Thymus (tissue), 11 donors: ENCODE measurements around the gene CBL. TPM values are rescaled to one million over a fixed set of nuclear protein-coding genes. Genes with fewer than 3 reads are reported as not detected.
A peak's percentile ranks its signal among the peaks of the same experiment; 100 is the strongest.

Experiments
- DNase-seq, 9 donors: peaks; one replicate each; pipeline ENCODE4 v3.0.0-alpha.2; 2013; ENCODE audit warnings: low spot score in 9 of 9, low read depth in 6 of 9, missing footprints in 1 of 9
- H3K27ac ChIP-seq, 2 donors: one replicate each; pipeline ENCODE4 v1.5.1; 2013; ENCODE audit warnings: control low read depth in 1 of 2, low read depth in 1 of 2, low read length in 1 of 2, mild to moderate bottlenecking in 1 of 2, moderate library complexity in 1 of 2
- H3K27me3 ChIP-seq, 2 donors: one replicate each; pipeline ENCODE4 v1.5.1; 2013; ENCODE audit warnings: low read length in 1 of 2; ENCODE audit not compliant: control insufficient read depth in 2 of 2, insufficient read depth in 1 of 2
- H3K36me3 ChIP-seq, 2 donors: one replicate each; pipeline ENCODE4 v1.5.1; 2013; ENCODE audit warnings: low read length in 1 of 2, mild to moderate bottlenecking in 1 of 2, moderate library complexity in 1 of 2; ENCODE audit not compliant: control insufficient read depth in 2 of 2, insufficient read depth in 2 of 2
- H3K4me1 ChIP-seq, 2 donors: one replicate each; pipeline ENCODE4 v1.5.1; 2013; ENCODE audit warnings: low read length in 2 of 2; ENCODE audit not compliant: control insufficient read depth in 2 of 2, insufficient read depth in 2 of 2
- H3K4me3 ChIP-seq, 2 donors: one replicate each; pipeline ENCODE4 v1.5.1; 2013; ENCODE audit warnings: low read length in 2 of 2, control low read depth in 1 of 2, mild to moderate bottlenecking in 1 of 2
- H3K9me3 ChIP-seq, 2 donors: one replicate each; pipeline ENCODE4 v1.5.1; 2013; ENCODE audit warnings: low read length in 1 of 2, mild to moderate bottlenecking in 1 of 2; ENCODE audit not compliant: control insufficient read depth in 2 of 2, insufficient read depth in 1 of 2
- WGBS: extraction: QIAGEN DNeasy Blood & Tissue Kit; methylation state at CpG from one replicate; pipeline ENCODE4 v1.1.7; 2013; 5-methylcytosine and 5-hydroxymethylcytosine counted together
- polyA plus RNA-seq: library from polyadenylated mRNA; stranded (reverse); fragments of 200-250 nt; gene quantifications from one replicate; pipeline ENCODE4 v1.2.3, GENCODE V29; 2013
- total RNA-seq: library from RNA; stranded (reverse); fragments of 120-200 nt; gene quantifications from one replicate; pipeline ENCODE4 v1.2.4, GENCODE V29; 2013
- donor health status: healthy.

CBL gene
- total and polyA plus RNA-seq, 2 donors = 9.2 to 21.9 TPM

GRCh38 chr11:119320240-119320775, 114.2 kb downstream of the CBL start:
- Histone ChIP-seq H3K4me3 (peak overlapping the region in 1 of 2 donors; percentile 60), H3K9me3 (peaks cover 0 to 13% of the 10 kb centered on the region in 2 donors), H3K36me3 (no peaks in the 10 kb centered on the region), H3K4me1 (peaks cover 27 to 63% of the 10 kb centered on the region in 2 donors), H3K27ac (peak overlapping the region; percentile 58 to 85), H3K27me3 (peaks cover 42 to 63% of the 10 kb centered on the region in 2 donors)
- 57% methylated on average over 17 of the region's 17 CpGs for WGBS
- no peak for DNase-seq

- Histone ChIP-seq H3K9me3 (peaks cover 0 to 7% of the 10 kb centered on the region in 2 donors), H3K4me3 (peak overlapping the region; percentile 44 to 60), H3K27me3 (peaks cover 36 to 56% of the 10 kb centered on the region in 2 donors), H3K27ac (peak overlapping the region; percentile 58 to 85), H3K36me3 (no peaks in the 10 kb centered on the region), H3K4me1 (peaks cover 24 to 57% of the 10 kb centered on the region in 2 donors)
- peak in 2 of 9 donors; percentile 56 to 75 for DNase-seq
- 4% methylated on average over 60 of the region's 60 CpGs for WGBS
Observed at GRCh38 chr11:119320776-119321524, 114.8 kb downstream of the CBL start.

- H3K4me1 ChIP-seq = peaks cover 15 to 45% of the 10 kb centered on the region in 2 donors
- DNase-seq = no peak
- no peak overlapping the region for H3K27ac ChIP-seq
- no peaks in the 10 kb centered on the region for H3K36me3 ChIP-seq
- WGBS = 78% methylated on average over 6 of the region's 6 CpGs
- no peaks in the 10 kb centered on the region for H3K9me3 ChIP-seq
- peaks cover 23 to 42% of the 10 kb centered on the region in 2 donors for H3K27me3 ChIP-seq
- no peak overlapping the region for H3K4me3 ChIP-seq
Observed at GRCh38 chr11:119322360-119322739, 116.2 kb downstream of the CBL start.

- Histone ChIP-seq H3K36me3 (no peaks in the 10 kb centered on the region), H3K9me3 (no peaks in the 10 kb centered on the region), H3K27ac (no peak overlapping the region), H3K4me1 (peaks cover 13 to 38% of the 10 kb centered on the region in 2 donors), H3K27me3 (peaks cover 17 to 35% of the 10 kb centered on the region in 2 donors), H3K4me3 (no peak overlapping the region)
- DNase-seq = no peak
- WGBS = 94% methylated on average over 19 of the region's 20 CpGs
Observed at GRCh38 chr11:119322921-119323531, 116.9 kb downstream of the CBL start.

GRCh38 chr11:119323532-119324033, 117.4 kb downstream of the CBL start:
- no peak overlapping the region for H3K4me3 ChIP-seq
- 33% methylated on average over 8 of the region's 8 CpGs for WGBS
- H3K27me3 ChIP-seq = peaks cover 12 to 30% of the 10 kb centered on the region in 2 donors
- no peaks in the 10 kb centered on the region for H3K9me3 ChIP-seq
- no peaks in the 10 kb centered on the region for H3K36me3 ChIP-seq
- H3K4me1 ChIP-seq = peaks cover 13 to 33% of the 10 kb centered on the region in 2 donors
- peak in 5 of 9 donors; percentile 61 to 86 (median 78) for DNase-seq
- no peak overlapping the region for H3K27ac ChIP-seq

- H3K9me3 ChIP-seq = no peaks in the 10 kb centered on the region
- no peak overlapping the region for H3K27ac ChIP-seq
- peaks cover 12 to 26% of the 10 kb centered on the region in 2 donors for H3K4me1 ChIP-seq
- no peak for DNase-seq
- WGBS = 87% methylated on average over 4 of the region's 4 CpGs
- H3K27me3 ChIP-seq = peaks cover 8 to 24% of the 10 kb centered on the region in 2 donors
- H3K36me3 ChIP-seq = no peaks in the 10 kb centered on the region
- H3K4me3 ChIP-seq = no peak overlapping the region
Observed at GRCh38 chr11:119324189-119324588, 118.0 kb downstream of the CBL start.

- H3K36me3 ChIP-seq = no peaks in the 10 kb centered on the region
- no peaks in the 10 kb centered on the region for H3K27me3 ChIP-seq
- peaks cover 3 to 5% of the 10 kb centered on the region in 2 donors for H3K4me1 ChIP-seq
- no peak overlapping the region for H3K27ac ChIP-seq
- DNase-seq = no peak
- H3K4me3 ChIP-seq = no peak overlapping the region
- H3K9me3 ChIP-seq = no peaks in the 10 kb centered on the region
- 88% methylated on average over 2 of the region's 2 CpGs for WGBS
Observed at GRCh38 chr11:119329320-119329719, 123.2 kb downstream of the CBL start.

GRCh38 chr11:119330237-119330636, 124.1 kb downstream of the CBL start:
- WGBS = 23% methylated on average over 1 of the region's 1 CpG
- H3K9me3 ChIP-seq = no peaks in the 10 kb centered on the region
- H3K36me3 ChIP-seq = no peaks in the 10 kb centered on the region
- no peak overlapping the region for H3K4me3 ChIP-seq
- no peak for DNase-seq
- H3K27me3 ChIP-seq = no peaks in the 10 kb centered on the region
- no peak overlapping the region for H3K27ac ChIP-seq
- H3K4me1 ChIP-seq = peaks cover 9 to 12% of the 10 kb centered on the region in 2 donors
